ENCODE measurements around the gene STK32C.

DNA sequence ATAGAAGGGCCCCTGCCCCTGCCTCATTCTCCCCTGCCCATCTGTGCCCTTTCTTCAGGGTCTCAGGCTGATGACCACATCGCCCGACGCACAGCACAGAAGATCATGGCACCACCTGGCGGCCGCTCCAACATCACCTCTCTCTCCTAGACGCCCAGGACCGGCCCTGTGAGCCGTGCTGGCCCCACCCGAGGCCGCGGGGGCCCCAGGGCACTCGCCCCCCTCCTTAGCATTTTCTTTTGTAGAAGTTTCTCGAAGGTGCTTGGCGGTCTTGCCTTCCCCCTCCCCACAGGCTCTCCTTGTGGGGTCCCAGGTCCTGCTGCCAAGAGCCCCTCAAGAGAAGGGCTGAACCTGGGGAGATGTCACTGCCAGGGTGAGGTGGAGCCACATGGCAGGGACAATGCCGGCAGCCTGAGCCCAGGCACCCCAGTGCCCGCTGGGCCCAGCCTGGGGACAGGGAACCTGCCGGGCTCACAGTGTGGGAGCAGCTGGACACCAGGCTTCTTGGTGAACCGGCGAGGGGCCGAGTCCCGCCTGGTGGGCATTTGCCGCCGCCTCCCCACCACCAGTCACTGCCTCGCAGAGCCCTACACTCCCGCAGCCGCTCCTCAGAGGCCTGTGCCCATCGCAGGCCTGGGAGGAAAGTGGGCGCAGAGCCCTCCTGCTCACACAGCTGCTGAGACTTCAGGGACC, 102.8 kb downstream of the STK32C start:
- TF ChIP-seq, protein P1, sequence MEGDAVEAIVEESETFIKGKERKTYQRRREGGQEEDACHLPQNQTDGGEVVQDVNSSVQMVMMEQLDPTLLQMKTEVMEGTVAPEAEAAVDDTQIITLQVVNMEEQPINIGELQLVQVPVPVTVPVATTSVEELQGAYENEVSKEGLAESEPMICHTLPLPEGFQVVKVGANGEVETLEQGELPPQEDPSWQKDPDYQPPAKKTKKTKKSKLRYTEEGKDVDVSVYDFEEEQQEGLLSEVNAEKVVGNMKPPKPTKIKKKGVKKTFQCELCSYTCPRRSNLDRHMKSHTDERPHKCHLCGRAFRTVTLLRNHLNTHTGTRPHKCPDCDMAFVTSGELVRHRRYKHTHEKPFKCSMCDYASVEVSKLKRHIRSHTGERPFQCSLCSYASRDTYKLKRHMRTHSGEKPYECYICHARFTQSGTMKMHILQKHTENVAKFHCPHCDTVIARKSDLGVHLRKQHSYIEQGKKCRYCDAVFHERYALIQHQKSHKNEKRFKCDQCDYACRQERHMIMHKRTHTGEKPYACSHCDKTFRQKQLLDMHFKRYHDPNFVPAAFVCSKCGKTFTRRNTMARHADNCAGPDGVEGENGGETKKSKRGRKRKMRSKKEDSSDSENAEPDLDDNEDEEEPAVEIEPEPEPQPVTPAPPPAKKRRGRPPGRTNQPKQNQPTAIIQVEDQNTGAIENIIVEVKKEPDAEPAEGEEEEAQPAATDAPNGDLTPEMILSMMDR (IDR thresholded peaks at IDR 0.05): no peak
- no peak for TF ChIP-seq POLR2A (IDR thresholded peaks at IDR 0.05)
- TF ChIP-seq POLR2AphosphoS5 (IDR thresholded peaks at IDR 0.05): no peak

Measured in prostate gland (tissue), 2 donors.